Heart left ventricle (tissue), 16 donors: ENCODE data around the gene COPS6. TPM values are rescaled to one million over a fixed set of nuclear protein-coding genes. Genes with fewer than 3 reads are reported as not detected.

Experiments used
- ATAC-seq, 4 donors: fragments of 200-7000 bp; cut with Tn5 transposase; one replicate each; pipeline ENCODE4 v1.9.1; 2020 to 2022; ENCODE audit warnings: moderate library complexity in 4 of 4, mild to moderate bottlenecking in 3 of 4, moderate number of reproducible peaks in 1 of 4
- DNase-seq, 5 donors: peaks; one replicate each; pipeline ENCODE4 v3.0.0-alpha.2; 2020
- H3K27ac ChIP-seq, 12 donors: fragments of 200-600 bp; sonication (generic) in 4 of 12; one replicate each; pipeline versions ENCODE4 v1.5.0 to v1.8.0; 2016 to 2022; ENCODE audit warnings: mild to moderate bottlenecking in 2 of 12
- H3K27me3 ChIP-seq, 9 donors: fragments of 200-600 bp; sonication (generic) in 2 of 9; one replicate each; pipeline versions ENCODE4 v1.5.1 to v1.8.0; 2016 to 2022; ENCODE audit warnings: mild to moderate bottlenecking in 3 of 9
- H3K36me3 ChIP-seq, 9 donors: fragments of 200-600 bp; sonication (generic) in 2 of 9; one replicate each; pipeline versions ENCODE4 v1.5.0 to v1.8.0; 2018 to 2022; ENCODE audit warnings: mild to moderate bottlenecking in 2 of 9
- H3K4me1 ChIP-seq, 12 donors: fragments of 200-600 bp; sonication (generic) in 4 of 12; one replicate each; pipeline versions ENCODE4 v1.5.0 to v1.8.0; 2016 to 2022; ENCODE audit warnings: mild to moderate bottlenecking in 3 of 12
- H3K4me3 ChIP-seq, 12 donors: fragments of 200-600 bp; sonication (generic) in 4 of 12; one replicate each; pipeline versions ENCODE4 v1.5.0 to v1.8.0; 2017 to 2022; ENCODE audit warnings: mild to moderate bottlenecking in 9 of 12, moderate library complexity in 4 of 12
- H3K9me3 ChIP-seq, 12 donors: fragments of 200-600 bp; sonication (generic) in 4 of 12; one replicate each; pipeline versions ENCODE4 v1.5.0 to v1.8.0; 2016 to 2022; ENCODE audit warnings: mild to moderate bottlenecking in 1 of 12
- POLR2A ChIP-seq, 2 donors: fragments of 450-650 bp; IDR thresholded peaks; one replicate each; pipeline ENCODE4 v1.6.1; 2017; ENCODE audit warnings: antibody characterized with exemption in 2 of 2, mild to moderate bottlenecking in 2 of 2, moderate library complexity in 2 of 2
- WGBS, 4 donors: extraction: QIAGEN DNeasy Blood & Tissue Kit in 2 of 4; methylation state at CpG; one replicate each; pipeline versions ENCODE4 v1.1.5 to v1.1.7; 2013 to 2018; 5-methylcytosine and 5-hydroxymethylcytosine counted together
- intact Hi-C, 10 donors: fragments of 100-400 bp; cut with DNase I; formaldehyde crosslinking; loops; one replicate each; pipeline versions ENCODE4 v1.11.1 to v1.14.2; 2022
- polyA plus RNA-seq, 2 donors: library from polyadenylated mRNA; stranded (reverse); fragments of 200-250 nt; gene quantifications; one replicate each; pipeline ENCODE4 v1.2.3, GENCODE V29; 2013
- total RNA-seq, 9 donors: library from RNA; depleted of rRNA in 2 of 9; stranded (reverse); fragments of >200 nt in 2 of 9; fragmentation: NEBNext Ultra II Directional in 3 of 9; extraction: Animal tissue kit (Norgen Biotek cat#: 25700) in 3 of 9; gene quantifications; one replicate each; pipeline versions ENCODE4 v1.1.0 to v1.2.4, GENCODE V29; 2016 to 2023
- TF ChIP-seq, protein P1 (sequence below), 12 donors: fragments of 200-600 bp; sonication (generic) in 4 of 12; IDR thresholded peaks; one replicate each; pipeline versions ENCODE4 v1.5.0 to v1.8.0; 2018 to 2022; ENCODE audit warnings: antibody characterized with exemption in 12 of 12, mild to moderate bottlenecking in 5 of 12
- donor health status: ischemic (EF 13 %, LVEDD 7.1; RV severe dilation, severe dysfunction).
- donor health status: healthy with polysubstance abuse.
- donor health status: DM: no; HTN: yes; CAD: no.
- donor health status: DM: no; HTN: no; CAD: no.
- donor health status: ischemic (EF 25% LVEDD 6.9; RV normal size, moderate dysfunction).
- donor health status: ischemic (EF 25% LVEDD 5.7; RV mildly dilated, moderate dysfunction).
- donor health status: healthy.
- donor health status: DM: yes; HTN: yes; CAD: no.
- donor health status: ischemic (EF 35%, LVEDD 5.7; RV mildly dilated, moderate dysfunction).
- donor health status: nonischemic (EF 11% LVEDD 7.7; RV severe dilation, severe dysfunction).
- donor health status: DM: yes; HTN: yes; CAD: no.
- donor health status: PGD.
- donor health status: ischemic (EF 29% LVEDD 5.4; RV normal size, mild dysfunction).
- donor health status: nonischemic (EF 23%, LVEDD 6.1; RV moderate dilation, normal function).

Gene COPS6
- total and polyA plus RNA-seq, 11 donors, result 53.3 to 130 (median 109) TPM

DNA sequence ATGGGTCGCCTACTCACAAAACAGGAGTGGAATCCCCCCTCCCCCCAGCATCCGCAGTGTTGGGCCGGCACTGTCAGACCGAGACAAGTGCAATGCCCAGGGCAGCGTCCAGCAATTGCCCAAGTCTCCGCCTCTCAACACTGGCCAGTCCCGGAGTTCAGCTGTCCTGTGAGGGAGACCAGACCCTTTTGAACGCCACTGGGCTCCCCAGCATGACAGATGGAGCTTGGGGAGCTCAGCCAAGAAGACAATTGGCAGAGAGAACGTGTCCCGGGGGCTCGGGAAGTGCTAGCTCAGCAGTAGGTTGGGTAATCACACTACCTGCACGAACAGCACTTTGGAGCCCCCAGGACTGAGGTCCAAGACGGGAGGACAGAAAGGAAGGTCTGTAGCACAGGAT, 4.7 kb downstream of the COPS6 start:
- peaks cover 0 to 22% (median 9%) of the 10 kb centered on the region in 12 donors for H3K4me1 ChIP-seq
- H3K4me3 ChIP-seq, result no peak overlapping the region
- no peaks in the 10 kb centered on the region for H3K9me3 ChIP-seq
- H3K36me3 ChIP-seq, result peaks cover 0 to 85% (median 83%) of the 10 kb centered on the region in 9 donors
- DNase-seq, result no peak
- intact Hi-C loops, result loop anchor here in 1 of 10 donors (5.0 kb wide), 1 partner anchor 34 kb away; the partner anchor contains the start of gene MBLAC1
- TF ChIP-seq POLR2A (IDR thresholded peaks at IDR 0.05), result no peak
- TF ChIP-seq, protein P1, sequence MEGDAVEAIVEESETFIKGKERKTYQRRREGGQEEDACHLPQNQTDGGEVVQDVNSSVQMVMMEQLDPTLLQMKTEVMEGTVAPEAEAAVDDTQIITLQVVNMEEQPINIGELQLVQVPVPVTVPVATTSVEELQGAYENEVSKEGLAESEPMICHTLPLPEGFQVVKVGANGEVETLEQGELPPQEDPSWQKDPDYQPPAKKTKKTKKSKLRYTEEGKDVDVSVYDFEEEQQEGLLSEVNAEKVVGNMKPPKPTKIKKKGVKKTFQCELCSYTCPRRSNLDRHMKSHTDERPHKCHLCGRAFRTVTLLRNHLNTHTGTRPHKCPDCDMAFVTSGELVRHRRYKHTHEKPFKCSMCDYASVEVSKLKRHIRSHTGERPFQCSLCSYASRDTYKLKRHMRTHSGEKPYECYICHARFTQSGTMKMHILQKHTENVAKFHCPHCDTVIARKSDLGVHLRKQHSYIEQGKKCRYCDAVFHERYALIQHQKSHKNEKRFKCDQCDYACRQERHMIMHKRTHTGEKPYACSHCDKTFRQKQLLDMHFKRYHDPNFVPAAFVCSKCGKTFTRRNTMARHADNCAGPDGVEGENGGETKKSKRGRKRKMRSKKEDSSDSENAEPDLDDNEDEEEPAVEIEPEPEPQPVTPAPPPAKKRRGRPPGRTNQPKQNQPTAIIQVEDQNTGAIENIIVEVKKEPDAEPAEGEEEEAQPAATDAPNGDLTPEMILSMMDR (IDR thresholded peaks at IDR 0.05), result no peak
- 44 to 47% (median 45%) methylated on average over 6 to 13 of the region's 13 CpGs for WGBS, 4 donors
- no peak for ATAC-seq
- H3K27me3 ChIP-seq, result no peaks in the 10 kb centered on the region
- peak overlapping the region in 2 of 12 donors; percentile 5 to 17 for H3K27ac ChIP-seq

DNA sequence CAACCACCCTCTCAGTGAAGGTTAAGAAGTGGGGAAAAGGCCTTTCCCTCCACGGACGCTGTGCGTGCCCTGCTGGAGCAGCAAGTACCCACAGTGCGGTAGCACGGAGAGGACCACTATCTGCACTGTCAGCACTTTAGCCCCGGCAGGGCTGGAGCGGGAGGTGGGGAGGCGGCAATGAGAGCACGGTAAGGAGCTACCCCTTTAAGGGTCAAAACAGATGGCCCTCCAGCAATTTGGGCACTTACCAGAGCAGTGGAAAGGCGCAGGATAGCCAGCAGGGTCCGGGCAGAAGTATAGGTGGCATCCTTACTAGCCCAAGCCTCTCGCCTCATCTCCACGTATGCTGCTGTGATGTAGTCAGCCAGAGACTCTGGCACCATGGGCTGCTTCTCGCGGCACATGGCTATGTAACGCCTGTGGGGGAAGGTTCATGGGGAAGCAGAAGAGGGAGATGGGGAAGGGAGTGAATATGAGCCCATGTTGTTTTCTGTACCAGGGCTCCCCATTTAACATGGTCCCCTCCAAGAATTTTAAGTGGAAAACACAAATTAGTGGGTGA, 5.2 kb downstream of the COPS6 start:
- Histone ChIP-seq H3K9me3 (no peaks in the 10 kb centered on the region), H3K27me3 (no peaks in the 10 kb centered on the region), H3K27ac (no peak overlapping the region), H3K36me3 (peaks cover 0 to 90% (median 88%) of the 10 kb centered on the region in 9 donors), H3K4me3 (no peak overlapping the region), H3K4me1 (peaks cover 0 to 23% (median 10%) of the 10 kb centered on the region in 12 donors)
- DNase-seq (no peak), ATAC-seq (peak in 2 of 4 donors; percentile 3 to 14)
- no peak for TF ChIP-seq POLR2A (IDR thresholded peaks at IDR 0.05)
- TF ChIP-seq, protein P1 (IDR thresholded peaks at IDR 0.05), result no peak
- intact Hi-C loops, result loop anchor here in 1 of 10 donors (5.0 kb wide), 1 partner anchor 33 kb away; the partner anchor contains the start of gene MBLAC1
- 79 to 81% (median 81%) methylated on average over 16 of the region's 16 CpGs for WGBS, 4 donors

DNA sequence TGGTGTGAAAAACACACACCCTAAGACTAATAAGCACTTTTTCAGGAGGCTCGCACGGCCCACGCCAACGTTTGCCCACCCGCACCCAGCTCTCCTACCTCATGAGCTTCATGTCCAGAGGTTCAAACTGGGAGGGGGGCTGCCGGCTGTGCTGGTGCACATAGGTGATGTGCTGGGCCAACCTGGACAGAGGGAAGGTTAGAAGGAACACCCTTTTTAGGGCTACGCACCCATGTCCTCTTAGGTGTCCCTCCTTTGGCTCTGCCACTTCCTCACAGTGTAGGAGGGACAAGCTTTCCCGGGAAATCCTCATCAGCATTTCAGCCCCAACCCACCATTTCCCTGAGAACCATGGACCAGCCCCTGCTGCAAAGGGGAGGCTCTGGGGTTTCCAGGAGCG, 6.5 kb downstream of the COPS6 start:
- ATAC-seq, result no peak
- H3K27ac ChIP-seq, result no peak overlapping the region
- WGBS, 4 donors, result 79 to 81% (median 80%) methylated on average over 8 to 9 of the region's 9 CpGs
- H3K4me3 ChIP-seq, result no peak overlapping the region
- H3K4me1 ChIP-seq, result peaks cover 0 to 25% (median 12%) of the 10 kb centered on the region in 12 donors
- H3K9me3 ChIP-seq, result no peaks in the 10 kb centered on the region
- no peak for DNase-seq
- intact Hi-C loops, result no loop called here
- no peak for TF ChIP-seq POLR2A (IDR thresholded peaks at IDR 0.05)
- TF ChIP-seq, protein P1 (IDR thresholded peaks at IDR 0.05), result no peak
- no peaks in the 10 kb centered on the region for H3K27me3 ChIP-seq
- H3K36me3 ChIP-seq, result peaks cover 0 to 95% (median 92%) of the 10 kb centered on the region in 9 donors

DNA sequence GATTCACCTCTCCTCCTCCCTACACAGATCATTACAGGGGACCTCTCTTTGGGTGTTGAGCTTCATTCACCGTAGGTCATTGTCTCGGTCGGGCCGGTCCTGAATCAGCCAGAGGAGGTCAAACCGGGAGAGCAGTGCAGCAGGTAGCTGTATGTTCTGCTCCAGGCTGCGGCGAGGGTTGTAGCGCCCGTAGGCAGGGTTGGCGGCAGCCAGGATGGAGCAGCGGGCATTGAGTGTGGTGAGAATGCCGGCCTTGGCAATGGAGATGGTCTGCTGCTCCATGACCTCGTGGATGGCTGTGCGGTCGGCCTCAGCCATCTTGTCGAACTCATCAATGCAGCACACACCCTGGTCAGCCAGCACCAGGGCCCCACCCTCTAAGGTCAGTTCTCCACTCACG, 6.9 kb downstream of the COPS6 start:
- TF ChIP-seq POLR2A (IDR thresholded peaks at IDR 0.05), result no peak
- TF ChIP-seq, protein P1 (IDR thresholded peaks at IDR 0.05), result no peak
- no peak for DNase-seq
- H3K4me1 ChIP-seq, result peaks cover 0 to 25% (median 12%) of the 10 kb centered on the region in 12 donors
- H3K36me3 ChIP-seq, result peaks cover 0 to 91% (median 88%) of the 10 kb centered on the region in 9 donors
- no peak overlapping the region for H3K27ac ChIP-seq
- H3K4me3 ChIP-seq, result no peak overlapping the region
- no peaks in the 10 kb centered on the region for H3K27me3 ChIP-seq
- intact Hi-C loops, result no loop called here
- WGBS, 4 donors, result 89 to 95% (median 93%) methylated on average over 17 of the region's 17 CpGs
- H3K9me3 ChIP-seq, result no peaks in the 10 kb centered on the region
- ATAC-seq, result no peak
